HepG2 (cell line): ENCODE data around the gene PHKA1. TPM values are rescaled to one million over a fixed set of nuclear protein-coding genes. Genes with fewer than 3 reads are reported as not detected.

Experiments used
- ATAC-seq: fragments of 200-7000 bp; cut with Tn5 transposase; 3 replicates; pipeline ENCODE4 v1.9.1; 2020; ENCODE audit warnings: mild to moderate bottlenecking, moderate library complexity
- BruUV-seq: library from RNA; stranded (reverse); fragments of 400-500 nt; replicated peaks from 2 replicates; lab custom pipeline; 2021; lab: Mats Ljungman, UMichigan
- CTCF ChIA-PET: fragments of 300-600 bp; formaldehyde crosslinking; extraction: SDS; loops from one replicate; lab custom pipeline; 2021; ENCODE audit warnings: low total read pairs, inconsistent platforms, low intra/inter-chr PET ratio; lab: Yijun Ruan, JAX
- POLR2A ChIA-PET: fragments of 350-600 bp; sonication (Branson Sonifier 250); formaldehyde crosslinking; loops from one replicate; lab custom pipeline; 2020; ENCODE audit warnings: antibody characterized with exemption, inconsistent platforms; lab: Yijun Ruan, JAX
- DNase-seq: peaks from one replicate; pipeline ENCODE4 v3.0.0-alpha.2; 2015; ENCODE audit warnings: low spot score
- FAIRE-seq: peaks from 3 replicates; lab custom pipeline; 2011; peaks lifted over from hg19 to GRCh38; lab: Jason Lieb, UNC
- H2AFZ ChIP-seq: one replicate; pipeline ENCODE4 v1.6.1; 2011; ENCODE audit warnings: low read length, inconsistent platforms
- H3K27ac ChIP-seq: fragments of 300-600 bp; 3 replicates; pipeline ENCODE4 v1.8.0; 2011; ENCODE audit warnings: mixed run types, mild to moderate bottlenecking, mixed read lengths, low read length, inconsistent platforms; ENCODE audit not compliant: insufficient read depth; ENCODE audit errors: extremely low read length
- H3K27me3 ChIP-seq, 2 experiments: fragments of 200-600 bp in 1 of 2; 2 replicates in 1 of 2; 3 replicates in 1 of 2; pipeline versions ENCODE4 v1.6.0 to v1.8.0; 2011; ENCODE audit warnings: low read length in 2 of 2, mild to moderate bottlenecking in 2 of 2, moderate library complexity in 2 of 2, inconsistent platforms in 1 of 2; ENCODE audit not compliant: insufficient read depth in 2 of 2, control insufficient read depth in 1 of 2
- H3K36me3 ChIP-seq, 2 experiments: fragments of 200-600 bp in 1 of 2; replicated peaks in 1 of 2; 2 replicates in 1 of 2; 3 replicates in 1 of 2; pipeline versions ENCODE4 v1.5.1 to v1.8.0; 2011; ENCODE audit warnings: low read length in 2 of 2, inconsistent platforms in 1 of 2; ENCODE audit not compliant: insufficient read depth in 2 of 2, control insufficient read depth in 1 of 2
- H3K4me1 ChIP-seq: 2 replicates; pipeline ENCODE4 v1.5.1; 2012; ENCODE audit warnings: low read length, inconsistent platforms; ENCODE audit not compliant: insufficient read depth
- H3K4me2 ChIP-seq: 2 replicates; pipeline ENCODE4 v1.6.0; 2011; ENCODE audit warnings: low read depth, low read length, inconsistent platforms
- H3K4me3 ChIP-seq, 3 experiments: fragments of 200-600 bp in 1 of 3; sonication (generic), shearing (Covaris generic) in 1 of 3; replicated peaks in 1 of 3; 2 replicates each; pipeline ENCODE4 v1.5.1; 2011 to 2016; ENCODE audit warnings: low read length in 3 of 3, inconsistent platforms in 2 of 3, low read depth in 2 of 3, mild to moderate bottlenecking in 2 of 3, control low read depth in 1 of 3, mixed read lengths in 1 of 3; ENCODE audit not compliant: insufficient read depth in 1 of 3
- H3K79me2 ChIP-seq: one replicate; pipeline ENCODE4 v1.6.1; 2011; ENCODE audit warnings: low read length, inconsistent platforms; ENCODE audit not compliant: insufficient read depth
- H3K9ac ChIP-seq: 2 replicates; pipeline ENCODE4 v1.6.0; 2011; ENCODE audit warnings: mild to moderate bottlenecking, low read depth, low read length, inconsistent platforms; ENCODE audit not compliant: insufficient read depth
- H3K9me3 ChIP-seq: 2 replicates; pipeline ENCODE4 v1.5.1; 2012; ENCODE audit warnings: mild to moderate bottlenecking, low read length
- H4K20me1 ChIP-seq: 2 replicates; pipeline ENCODE4 v1.6.0; 2011; ENCODE audit warnings: inconsistent platforms, mild to moderate bottlenecking, low read length, moderate library complexity; ENCODE audit not compliant: insufficient read depth
- CBFB ChIP-seq: sonication (generic); formaldehyde crosslinking; IDR thresholded peaks from 2 replicates; pipeline ENCODE4 v1.4.0; 2020; ENCODE audit warnings: missing genetic modification reagents
- RCOR2 ChIP-seq: IDR thresholded peaks from 2 replicates; pipeline ENCODE4 v1.6.1; 2016; ENCODE audit warnings: missing biosample characterization, missing genetic modification reagents
- SRSF4 ChIP-seq: fragments of 200-400 bp; formaldehyde crosslinking; IDR thresholded peaks from one replicate; pipeline ENCODE4 v1.6.1; 2018; ENCODE audit warnings: mild to moderate bottlenecking, low read depth, low read length, moderate library complexity; ENCODE audit not compliant: poor library complexity, severe bottlenecking
- SRSF9 ChIP-seq: fragments of 200-400 bp; formaldehyde crosslinking; IDR thresholded peaks from 2 replicates; pipeline ENCODE4 v1.6.1; 2018; ENCODE audit warnings: borderline replicate concordance, mild to moderate bottlenecking, low read depth, low read length; ENCODE audit not compliant: insufficient read depth, poor library complexity, severe bottlenecking
- SYNCRIP ChIP-seq: fragments of 200-400 bp; formaldehyde crosslinking; IDR thresholded peaks from 2 replicates; pipeline ENCODE4 v1.6.1; 2018; ENCODE audit warnings: mild to moderate bottlenecking, low read depth, low read length; ENCODE audit not compliant: insufficient read depth
- XBP1 ChIP-seq: sonication (generic); formaldehyde crosslinking; IDR thresholded peaks from 2 replicates; pipeline ENCODE4 v1.5.0; 2020; ENCODE audit warnings: missing genetic modification reagents
- ZNF44 ChIP-seq: sonication (generic); formaldehyde crosslinking; IDR thresholded peaks from 2 replicates; pipeline ENCODE4 v1.5.1; 2020; ENCODE audit warnings: mild to moderate bottlenecking, missing genetic modification reagents
- WGBS: methylation state at CpG from one replicate; pipeline ENCODE4 v1.1.6; 2017; ENCODE audit warnings: low lambda C conversion rate; 5-methylcytosine and 5-hydroxymethylcytosine counted together
- in situ Hi-C: cut with HindIII; loops from 2 replicates; pipeline ENCODE4 v1.10.0; 2017; ENCODE audit warnings: low pct_unique_long_range_greater_than_20kb; ENCODE audit not compliant: extremely low pct_ligation_motif_present
- intact Hi-C: fragments of 100-400 bp; cut with micrococcal nuclease; formaldehyde crosslinking; loops from one replicate; pipeline ENCODE4 v1.10.0; 2022; ENCODE audit not compliant: unreplicated experiment
- polyA plus RNA-seq, 8 experiments: library from polyadenylated mRNA; depleted of rRNA in 3 of 8; stranded (reverse) in 7 of 8; unstranded in 1 of 8; fragments of >200 nt; fragmentation: Illumina TruSeq in 4 of 8; extraction: Trizol in 4 of 8; gene quantifications; 2 replicates each; pipeline versions ENCODE4 v1.2.1 to v1.2.3, GENCODE V29; 2011 to 2016; ENCODE audit warnings: low read depth in 4 of 8, missing spikeins in 1 of 8, mixed read lengths in 1 of 8; ENCODE audit not compliant: insufficient read depth in 1 of 8
- total RNA-seq, 5 experiments: library from RNA; depleted of rRNA; stranded (reverse); fragments of >200 nt; fragmentation: Illumina TruSeq; extraction: Trizol; gene quantifications; 2 replicates each; pipeline ENCODE4 v1.2.3, GENCODE V29; 2016; ENCODE audit warnings: low read depth in 1 of 5
- TF ChIP-seq, protein P1 (sequence below): fragments of 450-650 bp; IDR thresholded peaks from 2 replicates; pipeline ENCODE4 v1.6.1; 2017
- TF ChIP-seq, protein P2 (sequence below): sonication (generic); formaldehyde crosslinking; IDR thresholded peaks from 2 replicates; pipeline ENCODE4 v1.4.0; 2020; ENCODE audit warnings: missing genetic modification reagents, low read depth, mild to moderate bottlenecking, borderline replicate concordance
- TF ChIP-seq, protein P3 (sequence below): IDR thresholded peaks from 2 replicates; pipeline ENCODE4 v1.6.1; 2016; ENCODE audit warnings: missing compliant biosample characterization, missing genetic modification reagents, borderline replicate concordance

PHKA1 gene
- total and polyA plus RNA-seq, 2 of the 13 experiments (the other 11 are each of a cell fraction or from before 2014, with no cell fraction given) = 5.4 to 6.6 TPM

DNA sequence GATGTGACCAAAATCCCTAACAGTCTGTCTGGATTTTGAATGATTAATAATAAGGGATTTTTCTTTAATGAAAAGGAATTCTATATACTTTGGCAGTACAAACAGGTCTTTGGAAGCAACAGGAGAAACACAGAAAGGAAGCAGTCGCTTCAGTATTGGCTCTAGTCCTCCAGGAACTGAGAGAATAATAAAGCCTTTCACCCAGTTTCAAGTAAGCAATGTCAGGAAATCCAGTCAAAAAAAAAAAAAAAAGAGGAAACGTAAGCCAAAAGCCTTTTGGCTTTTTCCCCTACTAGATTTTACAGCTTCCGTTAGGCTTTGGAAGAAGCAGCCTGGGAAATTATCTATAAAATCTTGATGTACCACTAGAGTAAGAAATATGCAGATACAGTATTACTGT lies 79.8 kb downstream of the PHKA1 start:
- CTCF ChIA-PET = no interaction called here
- no peaks in the 10 kb centered on the region for H3K27me3 ChIP-seq
- no peak overlapping the region for H3K4me3 ChIP-seq
- BruUV-seq = no TSS peak
- in situ Hi-C loops = no loop called here
- DNase-seq (no peak), ATAC-seq (no peak), FAIRE-seq (no peak)
- H3K4me2 ChIP-seq = no peak overlapping the region
- H2AFZ ChIP-seq = no peak overlapping the region
- H3K4me1 ChIP-seq = no peaks in the 10 kb centered on the region
- POLR2A ChIA-PET = no interaction called here
- 100% methylated on average over 3 of the region's 3 CpGs for WGBS
- intact Hi-C loops = no loop called here
- no peaks in the 10 kb centered on the region for H3K36me3 ChIP-seq
- no peaks in the 10 kb centered on the region for H3K79me2 ChIP-seq
- no peaks in the 10 kb centered on the region for H3K9me3 ChIP-seq
- no peaks in the 10 kb centered on the region for H4K20me1 ChIP-seq
- H3K27ac ChIP-seq = no peak overlapping the region
- H3K9ac ChIP-seq = no peak overlapping the region
- TF ChIP-seq ZNF44 (CRISPR knock-in tag) = no peak
- TF ChIP-seq, protein P1, sequence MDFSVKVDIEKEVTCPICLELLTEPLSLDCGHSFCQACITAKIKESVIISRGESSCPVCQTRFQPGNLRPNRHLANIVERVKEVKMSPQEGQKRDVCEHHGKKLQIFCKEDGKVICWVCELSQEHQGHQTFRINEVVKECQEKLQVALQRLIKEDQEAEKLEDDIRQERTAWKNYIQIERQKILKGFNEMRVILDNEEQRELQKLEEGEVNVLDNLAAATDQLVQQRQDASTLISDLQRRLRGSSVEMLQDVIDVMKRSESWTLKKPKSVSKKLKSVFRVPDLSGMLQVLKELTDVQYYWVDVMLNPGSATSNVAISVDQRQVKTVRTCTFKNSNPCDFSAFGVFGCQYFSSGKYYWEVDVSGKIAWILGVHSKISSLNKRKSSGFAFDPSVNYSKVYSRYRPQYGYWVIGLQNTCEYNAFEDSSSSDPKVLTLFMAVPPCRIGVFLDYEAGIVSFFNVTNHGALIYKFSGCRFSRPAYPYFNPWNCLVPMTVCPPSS = no peak
- TF ChIP-seq SRSF4 = no peak
- TF ChIP-seq, protein P2, sequence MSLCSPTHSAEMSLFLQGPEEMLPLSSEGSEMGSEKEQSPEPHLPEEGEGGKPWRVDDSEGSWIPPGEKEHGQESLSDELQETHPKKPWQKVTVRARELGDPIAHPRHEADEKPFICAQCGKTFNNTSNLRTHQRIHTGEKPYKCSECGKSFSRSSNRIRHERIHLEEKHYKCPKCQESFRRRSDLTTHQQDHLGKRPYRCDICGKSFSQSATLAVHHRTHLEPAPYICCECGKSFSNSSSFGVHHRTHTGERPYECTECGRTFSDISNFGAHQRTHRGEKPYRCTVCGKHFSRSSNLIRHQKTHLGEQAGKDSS (CRISPR knock-in tag) = no peak
- TF ChIP-seq, protein P3, sequence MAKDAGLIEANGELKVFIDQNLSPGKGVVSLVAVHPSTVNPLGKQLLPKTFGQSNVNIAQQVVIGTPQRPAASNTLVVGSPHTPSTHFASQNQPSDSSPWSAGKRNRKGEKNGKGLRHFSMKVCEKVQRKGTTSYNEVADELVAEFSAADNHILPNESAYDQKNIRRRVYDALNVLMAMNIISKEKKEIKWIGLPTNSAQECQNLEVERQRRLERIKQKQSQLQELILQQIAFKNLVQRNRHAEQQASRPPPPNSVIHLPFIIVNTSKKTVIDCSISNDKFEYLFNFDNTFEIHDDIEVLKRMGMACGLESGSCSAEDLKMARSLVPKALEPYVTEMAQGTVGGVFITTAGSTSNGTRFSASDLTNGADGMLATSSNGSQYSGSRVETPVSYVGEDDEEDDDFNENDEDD (CRISPR knock-in tag) = no peak
- TF ChIP-seq RCOR2 (CRISPR knock-in tag) = no peak
- no peak for TF ChIP-seq XBP1
- TF ChIP-seq CBFB (CRISPR knock-in tag) = no peak
- no peak for TF ChIP-seq SRSF9
- no peak for TF ChIP-seq SYNCRIP
